ENCODE results near the gene FARP2. TPM values are rescaled to one million over a fixed set of nuclear protein-coding genes. Genes with fewer than 3 reads are reported as not detected.

FARP2 gene
- total and polyA plus RNA-seq, 2 of the 13 experiments (the other 11 are each of a cell fraction or from before 2014, with no cell fraction given), result 28.0 to 45.4 TPM

- TF ChIP-seq ZNF17 (CRISPR knock-in tag; IDR thresholded peaks at IDR 0.05) (no peak), KMT2A (CRISPR knock-in tag; IDR thresholded peaks at IDR 0.05) (peak; percentile 47; the same call in 1 of the 2 replicates), HMGA1 (CRISPR knock-in tag; conservative IDR thresholded peaks at IDR 0.05) (no peak), ZNF609 (CRISPR knock-in tag; IDR thresholded peaks at IDR 0.05; ENCODE audit: borderline replicate concordance) (no peak), KDM5B (CRISPR knock-in tag; IDR thresholded peaks at IDR 0.05; ENCODE audit: borderline replicate concordance) (peak; percentile 65; the same call in 1 of the 2 replicates), TRAFD1 (CRISPR knock-in tag; IDR thresholded peaks at IDR 0.05; ENCODE audit: borderline replicate concordance) (no peak; the same call in 1 of the 2 replicates), DR1 (CRISPR knock-in tag; IDR thresholded peaks at IDR 0.05) (peak; percentile 35; the same call in 1 of the 2 replicates), ZBTB44 (CRISPR knock-in tag; IDR thresholded peaks at IDR 0.05) (no peak), ZNF143 (CRISPR knock-in tag; IDR thresholded peaks at IDR 0.05) (peak; percentile 68), MZF1 (CRISPR knock-in tag; IDR thresholded peaks at IDR 0.05; ENCODE audit: borderline replicate concordance) (no peak), CEBPG (CRISPR knock-in tag; IDR thresholded peaks at IDR 0.05) (no peak), GATAD1 (CRISPR knock-in tag; IDR thresholded peaks at IDR 0.05) (no peak), ZNF7 (CRISPR knock-in tag; IDR thresholded peaks at IDR 0.05) (no peak), ZNF800 (CRISPR knock-in tag; IDR thresholded peaks at IDR 0.05) (peak; percentile 94), ZEB1 (IDR thresholded peaks at IDR 0.05; ENCODE audit: insufficient replicate concordance, low read depth) (peak; percentile 20), ZNF501 (CRISPR knock-in tag; IDR thresholded peaks at IDR 0.05) (peak; percentile 56; the same call in 1 of the 2 replicates)
These were observed 151.6 kb downstream of the FARP2 start (continued) for GRCh38 chr2:241507430-241508239.

All from HepG2 (cell line).